ENCODE data around the gene CCDC88B.

DNA sequence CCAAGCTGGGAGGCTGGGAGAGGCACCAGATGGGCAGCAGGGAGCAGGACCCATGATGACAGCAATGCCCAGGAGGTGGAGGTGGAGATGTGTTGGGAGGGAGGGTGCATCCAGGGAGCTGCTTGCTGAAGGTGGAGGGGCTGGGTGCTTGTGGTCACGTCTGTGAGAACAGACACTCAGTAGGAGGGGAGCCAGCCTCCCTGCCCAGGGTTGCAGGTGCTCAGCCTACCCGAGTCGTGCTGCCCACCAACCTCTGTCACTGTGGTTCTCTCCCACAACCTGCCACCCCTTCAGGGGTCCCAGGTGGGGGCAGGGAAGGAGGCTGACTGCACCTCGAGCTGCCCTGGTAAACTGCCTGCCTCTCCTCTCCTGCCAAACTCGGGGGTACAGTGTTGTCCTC, 16.6 kb upstream of the CCDC88B start:
- TF ChIP-seq EZH2 (IDR thresholded peaks at IDR 0.05; ENCODE audit: insufficient read depth, poor library complexity, severe bottlenecking): no peak
- TF ChIP-seq EZH2phosphoT487 (IDR thresholded peaks at IDR 0.05; ENCODE audit: insufficient read depth, low read depth): no peak
